Stomach smooth muscle (tissue), 2 donors: ENCODE data around the gene LRRC63.
A peak's percentile ranks its signal among the peaks of the same experiment; 100 is the strongest.
"Not testable (repeated sequence)": the region's sequence is repeated elsewhere in the genome, so short reads cannot be mapped to it uniquely, and the experiment has no call there.

Experiments used
- H3K27ac ChIP-seq: one replicate; pipeline ENCODE4 v1.7.0; 2013; ENCODE audit warnings: mild to moderate bottlenecking, low read length, inconsistent platforms
- H3K27me3 ChIP-seq, 2 donors: one replicate each; pipeline ENCODE4 v1.7.0; 2013; ENCODE audit warnings: low read length in 2 of 2; ENCODE audit not compliant: insufficient read depth in 2 of 2, control insufficient read depth in 1 of 2
- H3K36me3 ChIP-seq, 2 donors: one replicate each; pipeline ENCODE4 v1.7.0; 2013; ENCODE audit warnings: low read length in 2 of 2; ENCODE audit not compliant: control insufficient read depth in 2 of 2, insufficient read depth in 2 of 2
- H3K4me1 ChIP-seq: one replicate; pipeline ENCODE4 v1.7.0; 2013; ENCODE audit warnings: low read length; ENCODE audit not compliant: control insufficient read depth, insufficient read depth
- H3K4me3 ChIP-seq, 2 donors: one replicate each; pipeline ENCODE4 v1.7.0; 2013; ENCODE audit warnings: low read length in 2 of 2
- H3K9ac ChIP-seq, 2 donors: one replicate each; pipeline ENCODE4 v1.7.0; 2013; ENCODE audit warnings: low read length in 2 of 2, mild to moderate bottlenecking in 1 of 2
- H3K9me3 ChIP-seq, 2 donors: one replicate each; pipeline ENCODE4 v1.7.0; 2013; ENCODE audit warnings: low read length in 2 of 2; ENCODE audit not compliant: control insufficient read depth in 2 of 2
- donor health status: healthy.
- donor health status: Pancreatic carcinoma.

The LRRC63 gene

GRCh38 chr13:46202966-46203365 lies 8.8 kb upstream of the LRRC63 start:
- Histone ChIP-seq H3K36me3 (no peaks in the 10 kb centered on the region), H3K27me3 (no peaks in the 10 kb centered on the region), H3K9me3 (no peaks in the 10 kb centered on the region), H3K4me3 (no peak overlapping the region), H3K9ac (no peak overlapping the region), H3K27ac (no peak overlapping the region), H3K4me1 (no peaks in the 10 kb centered on the region)

- H3K27ac ChIP-seq: no peak overlapping the region
- no peaks in the 10 kb centered on the region for H3K36me3 ChIP-seq
- no peaks in the 10 kb centered on the region for H3K27me3 ChIP-seq
- no peaks in the 10 kb centered on the region for H3K9me3 ChIP-seq
- no peak overlapping the region for H3K4me3 ChIP-seq
- H3K4me1 ChIP-seq: no peaks in the 10 kb centered on the region
- no peak overlapping the region for H3K9ac ChIP-seq
These were observed 5.6 kb upstream of the LRRC63 start for GRCh38 chr13:46206143-46206542.

- Histone ChIP-seq H3K27me3 (no peaks in the 10 kb centered on the region), H3K4me1 (peaks cover 3% of the 10 kb centered on the region), H3K9ac (no peak overlapping the region), H3K4me3 (no peak overlapping the region), H3K9me3 (no peaks in the 10 kb centered on the region), H3K36me3 (no peaks in the 10 kb centered on the region), H3K27ac (no peak overlapping the region)
These were observed 3.9 kb upstream of the LRRC63 start for GRCh38 chr13:46207828-46208227.

GRCh38 chr13:46210362-46211083 lies 1.2 kb upstream of the LRRC63 start:
- Histone ChIP-seq H3K27me3 (no peaks in the 10 kb centered on the region), H3K4me3 (peak overlapping the region in 1 of 2 donors; percentile 92), H3K9me3 (no peaks in the 10 kb centered on the region), H3K27ac (no peak overlapping the region), H3K4me1 (peaks cover 3% of the 10 kb centered on the region), H3K36me3 (no peaks in the 10 kb centered on the region), H3K9ac (no peak overlapping the region)

GRCh38 chr13:46211116-46211482 lies 629 bp upstream of the LRRC63 start:
- Histone ChIP-seq H3K4me3 (peak overlapping the region; percentile 80 to 92), H3K4me1 (peaks cover 3% of the 10 kb centered on the region), H3K27me3 (no peaks in the 10 kb centered on the region), H3K27ac (no peak overlapping the region), H3K9ac (peak overlapping the region; percentile 3 to 6), H3K36me3 (no peaks in the 10 kb centered on the region), H3K9me3 (no peaks in the 10 kb centered on the region)

GRCh38 chr13:46213242-46213641 lies 1.5 kb downstream of the LRRC63 start:
- peaks cover 3% of the 10 kb centered on the region for H3K4me1 ChIP-seq
- H3K9ac ChIP-seq: no peak overlapping the region
- no peaks in the 10 kb centered on the region for H3K9me3 ChIP-seq

GRCh38 chr13:46214741-46215140 lies 3.0 kb downstream of the LRRC63 start:
- not testable (repeated sequence) for H3K27me3 ChIP-seq, H3K9ac ChIP-seq, H3K9me3 ChIP-seq, H3K27ac ChIP-seq, H3K4me3 ChIP-seq, H3K4me1 ChIP-seq, H3K36me3 ChIP-seq

More at GRCh38 chr13:46213242-46213641, 1.5 kb downstream of the LRRC63 start:
- no peaks in the 10 kb centered on the region for H3K27me3 ChIP-seq
- no peak overlapping the region for H3K27ac ChIP-seq
- no peak overlapping the region for H3K4me3 ChIP-seq
- H3K36me3 ChIP-seq: no peaks in the 10 kb centered on the region

- H3K4me1 ChIP-seq, H3K27ac ChIP-seq, H3K9me3 ChIP-seq, H3K27me3 ChIP-seq, H3K9ac ChIP-seq, H3K36me3 ChIP-seq, H3K4me3 ChIP-seq: not testable (repeated sequence)
These were observed 8.5 kb downstream of the LRRC63 start for GRCh38 chr13:46220234-46220633.

- H3K4me1 ChIP-seq: no peaks in the 10 kb centered on the region
- H3K27me3 ChIP-seq: no peaks in the 10 kb centered on the region
These were observed 17.5 kb downstream of the LRRC63 start for GRCh38 chr13:46229251-46229650.

GRCh38 chr13:46232281-46232680 lies 20.6 kb downstream of the LRRC63 start:
- Histone ChIP-seq H3K4me3 (no peak overlapping the region), H3K9me3 (peaks cover 7 to 8% of the 10 kb centered on the region in 2 donors), H3K9ac (no peak overlapping the region), H3K27ac (no peak overlapping the region), H3K4me1 (no peaks in the 10 kb centered on the region), H3K36me3 (no peaks in the 10 kb centered on the region), H3K27me3 (no peaks in the 10 kb centered on the region)

More at GRCh38 chr13:46229251-46229650, 17.5 kb downstream of the LRRC63 start:
- Histone ChIP-seq H3K9me3 (peaks cover 5 to 16% of the 10 kb centered on the region in 2 donors), H3K36me3 (no peaks in the 10 kb centered on the region), H3K9ac (no peak overlapping the region), H3K27ac (no peak overlapping the region), H3K4me3 (no peak overlapping the region)

GRCh38 chr13:46235286-46235685 lies 23.6 kb downstream of the LRRC63 start:
- H3K36me3 ChIP-seq: no peaks in the 10 kb centered on the region
- H3K27ac ChIP-seq: no peak overlapping the region
- no peaks in the 10 kb centered on the region for H3K27me3 ChIP-seq

More at GRCh38 chr13:46235286-46235685, 23.6 kb downstream of the LRRC63 start:
- Histone ChIP-seq H3K9ac (no peak overlapping the region), H3K4me1 (no peaks in the 10 kb centered on the region), H3K4me3 (no peak overlapping the region), H3K9me3 (peaks cover 0 to 4% of the 10 kb centered on the region in 2 donors)
